Liver (tissue), 9 donors: ENCODE results near the gene LAMA2. TPM values are rescaled to one million over a fixed set of nuclear protein-coding genes. Genes with fewer than 3 reads are reported as not detected.

ENCODE experiments used
- DNase-seq: peaks from one replicate; pipeline ENCODE4 v3.0.0-alpha.2; 2017; ENCODE audit warnings: low spot score
- H3K27ac ChIP-seq, 2 donors: one replicate each; pipeline ENCODE4 v1.7.0; 2013; ENCODE audit warnings: inconsistent platforms in 2 of 2, low read length in 2 of 2, control low read depth in 1 of 2, low read depth in 1 of 2, mild to moderate bottlenecking in 1 of 2
- H3K27me3 ChIP-seq, 4 donors: one replicate each; pipeline versions ENCODE4 v1.6.1 to v1.7.0; 2013; ENCODE audit warnings: low read length in 3 of 4, inconsistent platforms in 1 of 4, mild to moderate bottlenecking in 1 of 4, moderate library complexity in 1 of 4; ENCODE audit not compliant: control insufficient read depth in 4 of 4, insufficient read depth in 4 of 4
- H3K36me3 ChIP-seq, 4 donors: one replicate each; pipeline versions ENCODE4 v1.6.1 to v1.7.0; 2013; ENCODE audit warnings: low read length in 3 of 4, mild to moderate bottlenecking in 3 of 4, low read depth in 1 of 4, moderate library complexity in 1 of 4; ENCODE audit not compliant: control insufficient read depth in 4 of 4, insufficient read depth in 3 of 4
- H3K4me1 ChIP-seq, 4 donors: one replicate each; pipeline versions ENCODE4 v1.6.1 to v1.7.0; 2013; ENCODE audit warnings: low read length in 3 of 4, mild to moderate bottlenecking in 3 of 4, moderate library complexity in 1 of 4; ENCODE audit not compliant: control insufficient read depth in 4 of 4, insufficient read depth in 4 of 4
- H3K4me3 ChIP-seq, 3 donors: one replicate each; pipeline versions ENCODE4 v1.6.1 to v1.7.0; 2013; ENCODE audit warnings: low read length in 3 of 3, control low read depth in 1 of 3, low read depth in 1 of 3, mild to moderate bottlenecking in 1 of 3
- H3K9ac ChIP-seq, 2 donors: one replicate each; pipeline ENCODE4 v1.7.0; 2013; ENCODE audit warnings: low read length in 2 of 2, mild to moderate bottlenecking in 2 of 2, moderate library complexity in 2 of 2, control low read depth in 1 of 2, low read depth in 1 of 2
- H3K9me3 ChIP-seq, 4 donors: one replicate each; pipeline versions ENCODE4 v1.6.1 to v1.7.0; 2013; ENCODE audit warnings: low read length in 3 of 4; ENCODE audit not compliant: control insufficient read depth in 4 of 4
- ATF3 ChIP-seq: IDR thresholded peaks from 2 replicates; pipeline ENCODE4 v1.6.1; 2016; ENCODE audit warnings: antibody characterized with exemption
- CTCF ChIP-seq: fragments of 150-350 bp; IDR thresholded peaks from 2 replicates; pipeline ENCODE4 v1.5.1; 2017; ENCODE audit warnings: improper control_type of control experiment, low read depth, low read length; ENCODE audit not compliant: missing input control
- FOXA2 ChIP-seq: IDR thresholded peaks from 2 replicates; pipeline ENCODE4 v1.6.1; 2016; ENCODE audit warnings: antibody characterized with exemption
- GABPA ChIP-seq, 2 donors: IDR thresholded peaks in 1 of 2; conservative IDR thresholded peaks in 1 of 2; 2 replicates each; pipeline ENCODE4 v1.6.1; 2016; ENCODE audit warnings: antibody characterized with exemption in 2 of 2, mild to moderate bottlenecking in 1 of 2, moderate library complexity in 1 of 2
- HNF4A ChIP-seq, 2 donors: conservative IDR thresholded peaks; 2 replicates each; pipeline ENCODE4 v1.6.1; 2016; ENCODE audit warnings: antibody characterized with exemption in 2 of 2, mild to moderate bottlenecking in 2 of 2
- HNF4G ChIP-seq: IDR thresholded peaks from 2 replicates; pipeline ENCODE4 v1.6.1; 2016; ENCODE audit warnings: antibody characterized with exemption
- JUND ChIP-seq, 2 donors: IDR thresholded peaks; 2 replicates each; pipeline ENCODE4 v1.6.1; 2016; ENCODE audit warnings: antibody characterized with exemption in 2 of 2
- MAX ChIP-seq: IDR thresholded peaks from 2 replicates; pipeline ENCODE4 v1.6.1; 2016; ENCODE audit warnings: antibody characterized with exemption
- RAD21 ChIP-seq, 2 donors: IDR thresholded peaks; 2 replicates each; pipeline ENCODE4 v1.6.1; 2016; ENCODE audit warnings: antibody characterized with exemption in 2 of 2, mild to moderate bottlenecking in 2 of 2
- REST ChIP-seq: IDR thresholded peaks from 2 replicates; pipeline ENCODE4 v1.6.1; 2016; ENCODE audit warnings: antibody characterized with exemption, mild to moderate bottlenecking
- RXRA ChIP-seq, 2 donors: IDR thresholded peaks; 2 replicates each; pipeline ENCODE4 v1.6.1; 2017 to 2018; ENCODE audit warnings: antibody characterized with exemption in 2 of 2, mild to moderate bottlenecking in 1 of 2
- TAF1 ChIP-seq: conservative IDR thresholded peaks from 2 replicates; pipeline ENCODE4 v1.6.1; 2016; ENCODE audit warnings: antibody characterized with exemption, mild to moderate bottlenecking
- YY1 ChIP-seq: IDR thresholded peaks from 2 replicates; pipeline ENCODE4 v1.6.1; 2016; ENCODE audit warnings: antibody characterized with exemption, mild to moderate bottlenecking
- ZBTB33 ChIP-seq: IDR thresholded peaks from 2 replicates; pipeline ENCODE4 v1.6.1; 2016; ENCODE audit warnings: antibody characterized with exemption
- WGBS: extraction: QIAGEN DNeasy Blood & Tissue Kit; methylation state at CpG from one replicate; pipeline ENCODE4 v1.1.7; 2013; 5-methylcytosine and 5-hydroxymethylcytosine counted together
- polyA plus RNA-seq, 2 donors: library from polyadenylated mRNA; stranded (reverse) in 1 of 2; unstranded in 1 of 2; fragments of 200-250 nt in 1 of 2; fragments of >200 nt in 1 of 2; fragmentation: Nextera tagmentation in 1 of 2; extraction: Ambion mirVana in 1 of 2; gene quantifications; one replicate each; pipeline versions ENCODE4 v1.2.1 to v1.2.3, GENCODE V29; 2013 to 2015
- total RNA-seq, 2 donors: library from RNA; depleted of rRNA; stranded (reverse); fragments of >200 nt; gene quantifications; one replicate each; pipeline ENCODE4 v1.2.3, GENCODE V29; 2014
- donor health status: healthy.
- donor health status: healthy.
- donor health status: healthy.
- donor health status: healthy.
- donor health status: healthy.

Gene LAMA2
- total and polyA plus RNA-seq, 4 donors = 1.3 to 17.0 (median 3.0) TPM

- TF ChIP-seq GABPA (IDR thresholded peaks at IDR 0.05 in 1 of 2, conservative IDR thresholded peaks at IDR 0.05 in 1 of 2) (no peak), ZBTB33 (no peak), RAD21 (IDR thresholded peaks at IDR 0.05) (no peak), FOXA2 (no peak), HNF4G (no peak), MAX (no peak)
Observed at GRCh38 chr6:129209355-129209754, 326.4 kb downstream of the LAMA2 start (continued).

- no peaks in the 10 kb centered on the region for H3K27me3 ChIP-seq
- H3K4me1 ChIP-seq = no peaks in the 10 kb centered on the region
- H3K9ac ChIP-seq = no peak overlapping the region
- H3K36me3 ChIP-seq = no peaks in the 10 kb centered on the region
- no peak for DNase-seq
- no peak overlapping the region for H3K4me3 ChIP-seq
- no peaks in the 10 kb centered on the region for H3K9me3 ChIP-seq
- 85% methylated on average over 4 of the region's 4 CpGs for WGBS
- no peak for TF ChIP-seq REST
- no peak for TF ChIP-seq TAF1
- TF ChIP-seq FOXA2 = no peak
- no peak for TF ChIP-seq HNF4A (conservative IDR thresholded peaks at IDR 0.05)
- no peak for TF ChIP-seq CTCF
- no peak for TF ChIP-seq ATF3
- TF ChIP-seq JUND (IDR thresholded peaks at IDR 0.05) = no peak
- no peak for TF ChIP-seq YY1
- TF ChIP-seq MAX = no peak
- no peak for TF ChIP-seq RXRA (IDR thresholded peaks at IDR 0.05)
- H3K27ac ChIP-seq = no peak overlapping the region
Observed at GRCh38 chr6:129210684-129211083, 327.7 kb downstream of the LAMA2 start.
